Measurements from ENCODE around the gene PPP2R2C.

DNA sequence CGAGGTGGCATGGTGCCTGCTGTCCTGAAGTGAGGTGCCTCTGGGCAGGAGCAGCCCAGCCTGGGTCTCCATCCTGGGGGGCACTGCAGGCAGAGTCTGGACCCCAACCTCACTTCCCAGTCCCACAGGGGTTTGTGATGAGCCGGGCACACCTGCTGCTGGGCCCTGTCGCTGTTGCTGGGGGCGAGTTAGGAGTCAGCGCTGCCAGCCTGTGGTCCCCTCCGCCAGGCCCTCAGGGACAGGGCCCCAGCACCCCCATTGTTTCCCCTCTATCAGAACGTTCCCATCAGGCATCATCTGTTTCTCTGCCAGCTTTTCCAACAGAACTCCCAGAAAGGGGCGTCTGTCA, 179.3 kb downstream of the PPP2R2C start:
- TF ChIP-seq, protein P1, sequence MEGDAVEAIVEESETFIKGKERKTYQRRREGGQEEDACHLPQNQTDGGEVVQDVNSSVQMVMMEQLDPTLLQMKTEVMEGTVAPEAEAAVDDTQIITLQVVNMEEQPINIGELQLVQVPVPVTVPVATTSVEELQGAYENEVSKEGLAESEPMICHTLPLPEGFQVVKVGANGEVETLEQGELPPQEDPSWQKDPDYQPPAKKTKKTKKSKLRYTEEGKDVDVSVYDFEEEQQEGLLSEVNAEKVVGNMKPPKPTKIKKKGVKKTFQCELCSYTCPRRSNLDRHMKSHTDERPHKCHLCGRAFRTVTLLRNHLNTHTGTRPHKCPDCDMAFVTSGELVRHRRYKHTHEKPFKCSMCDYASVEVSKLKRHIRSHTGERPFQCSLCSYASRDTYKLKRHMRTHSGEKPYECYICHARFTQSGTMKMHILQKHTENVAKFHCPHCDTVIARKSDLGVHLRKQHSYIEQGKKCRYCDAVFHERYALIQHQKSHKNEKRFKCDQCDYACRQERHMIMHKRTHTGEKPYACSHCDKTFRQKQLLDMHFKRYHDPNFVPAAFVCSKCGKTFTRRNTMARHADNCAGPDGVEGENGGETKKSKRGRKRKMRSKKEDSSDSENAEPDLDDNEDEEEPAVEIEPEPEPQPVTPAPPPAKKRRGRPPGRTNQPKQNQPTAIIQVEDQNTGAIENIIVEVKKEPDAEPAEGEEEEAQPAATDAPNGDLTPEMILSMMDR (IDR thresholded peaks at IDR 0.05), result no peak
- TF ChIP-seq EP300 (IDR thresholded peaks at IDR 0.05), result no peak
- TF ChIP-seq POLR2A (IDR thresholded peaks at IDR 0.05; ENCODE audit: low read depth), result no peak
- no peak for TF ChIP-seq POLR2AphosphoS5 (IDR thresholded peaks at IDR 0.05)
